ENCODE data around the gene VIL1. TPM values are rescaled to one million over a fixed set of nuclear protein-coding genes. Genes with fewer than 3 reads are reported as not detected.

Gene VIL1
- polyA plus RNA-seq, 3 donors = not detected

DNA sequence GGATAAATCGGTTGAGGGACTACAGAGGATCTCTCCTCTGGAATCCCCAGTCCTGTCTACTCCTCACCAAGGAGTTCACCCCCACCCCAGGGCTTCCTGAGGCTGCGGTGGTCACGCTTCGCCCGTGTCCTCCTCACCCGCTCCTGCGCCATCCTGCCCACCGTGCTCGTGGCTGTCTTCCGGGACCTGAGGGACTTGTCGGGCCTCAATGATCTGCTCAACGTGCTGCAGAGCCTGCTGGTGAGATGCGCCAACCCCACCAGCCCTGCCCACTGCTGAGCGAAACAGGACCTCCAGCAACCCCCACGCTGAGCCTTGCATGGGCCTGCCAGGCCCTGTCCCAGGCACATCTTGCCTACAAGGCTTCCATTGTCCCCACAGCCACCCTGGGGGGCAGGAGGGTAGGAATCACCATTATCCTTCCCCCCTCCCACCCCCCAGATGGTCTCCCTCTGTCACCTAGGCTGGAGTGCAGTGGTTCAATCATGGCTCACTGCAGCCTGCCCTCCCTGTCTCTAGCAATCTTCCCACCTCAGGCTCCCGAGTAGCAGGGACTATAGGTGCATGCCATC, 25.9 kb upstream of the VIL1 start:
- H3K36me3 ChIP-seq (replicated peaks in 1 of 2; ENCODE audit: control insufficient read depth in 1 of 2, insufficient read depth in 2 of 2, low read length in 2 of 2) = peaks cover 69 to 72% of the 10 kb centered on the region in 2 donors
- H3K4me1 ChIP-seq (ENCODE audit: control insufficient read depth in 1 of 2, insufficient read depth in 2 of 2, low read length in 2 of 2) = peaks cover 78 to 96% of the 10 kb centered on the region in 2 donors
- no peak for DNase-seq
- Mint-ChIP-seq H3K4me3 (peak overlapping the region in 1 of 2 donors; percentile 11), H3K36me3 (peaks cover 66 to 74% of the 10 kb centered on the region in 2 donors), H3K9me3 (peaks cover 0 to 4% (median 0%) of the 10 kb centered on the region in 7 donors), H3K27me3 (ENCODE audit: low read depth in 3 of 3) (peaks cover 0 to 7% (median 0%) of the 10 kb centered on the region in 3 donors), H3K27ac (peak overlapping the region; percentile 46 to 97 (median 87)), H3K4me1 (peaks cover 78% of the 10 kb centered on the region)
- peak overlapping the region in 1 of 3 experiments; percentile 42 for H3K4me3 ChIP-seq (replicated peaks in 1 of 3; ENCODE audit: low read depth in 2 of 3, low read length in 3 of 3)
- no peaks in the 10 kb centered on the region for H3K27me3 ChIP-seq (ENCODE audit: control insufficient read depth in 2 of 2, insufficient read depth in 2 of 2, low read length in 2 of 2)
- no peak overlapping the region for H2AFZ ChIP-seq (ENCODE audit: insufficient read depth, low read depth, low read length, poor library complexity, severe bottlenecking)
- no peaks in the 10 kb centered on the region for H3K9me3 ChIP-seq (replicated peaks in 1 of 2; ENCODE audit: control insufficient read depth in 1 of 2, insufficient read depth in 1 of 2, low read length in 2 of 2)
- 70% methylated on average over 13 of the region's 16 CpGs for WGBS (ENCODE audit: insufficient coverage)
- H3K79me2 ChIP-seq (ENCODE audit: insufficient read depth, low read length) = peaks cover 45% of the 10 kb centered on the region
- intact Hi-C loops (cut with micrococcal nuclease) = loop anchor here in 1 of 2 donors (10.0 kb wide), 1 partner anchor 172 kb away; the partner anchor contains the start of genes CNOT9 and USP37
- H3K27ac ChIP-seq (ENCODE audit: low read depth in 1 of 2, low read length in 2 of 2) = peak overlapping the region in 1 of 2 donors; percentile 65
- H4K20me1 ChIP-seq (ENCODE audit: insufficient read depth, low read length) = peaks cover 77% of the 10 kb centered on the region
- peak overlapping the region; percentile 45 for H3K4me2 ChIP-seq (replicated peaks; ENCODE audit: extremely low read depth, low read length, poor library complexity, severe bottlenecking)
- TF ChIP-seq, protein P1, sequence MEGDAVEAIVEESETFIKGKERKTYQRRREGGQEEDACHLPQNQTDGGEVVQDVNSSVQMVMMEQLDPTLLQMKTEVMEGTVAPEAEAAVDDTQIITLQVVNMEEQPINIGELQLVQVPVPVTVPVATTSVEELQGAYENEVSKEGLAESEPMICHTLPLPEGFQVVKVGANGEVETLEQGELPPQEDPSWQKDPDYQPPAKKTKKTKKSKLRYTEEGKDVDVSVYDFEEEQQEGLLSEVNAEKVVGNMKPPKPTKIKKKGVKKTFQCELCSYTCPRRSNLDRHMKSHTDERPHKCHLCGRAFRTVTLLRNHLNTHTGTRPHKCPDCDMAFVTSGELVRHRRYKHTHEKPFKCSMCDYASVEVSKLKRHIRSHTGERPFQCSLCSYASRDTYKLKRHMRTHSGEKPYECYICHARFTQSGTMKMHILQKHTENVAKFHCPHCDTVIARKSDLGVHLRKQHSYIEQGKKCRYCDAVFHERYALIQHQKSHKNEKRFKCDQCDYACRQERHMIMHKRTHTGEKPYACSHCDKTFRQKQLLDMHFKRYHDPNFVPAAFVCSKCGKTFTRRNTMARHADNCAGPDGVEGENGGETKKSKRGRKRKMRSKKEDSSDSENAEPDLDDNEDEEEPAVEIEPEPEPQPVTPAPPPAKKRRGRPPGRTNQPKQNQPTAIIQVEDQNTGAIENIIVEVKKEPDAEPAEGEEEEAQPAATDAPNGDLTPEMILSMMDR (IDR thresholded peaks at IDR 0.05) = no peak
- H3K9ac ChIP-seq (ENCODE audit: insufficient read depth, low read length, poor library complexity, severe bottlenecking) = no peak overlapping the region

DNA sequence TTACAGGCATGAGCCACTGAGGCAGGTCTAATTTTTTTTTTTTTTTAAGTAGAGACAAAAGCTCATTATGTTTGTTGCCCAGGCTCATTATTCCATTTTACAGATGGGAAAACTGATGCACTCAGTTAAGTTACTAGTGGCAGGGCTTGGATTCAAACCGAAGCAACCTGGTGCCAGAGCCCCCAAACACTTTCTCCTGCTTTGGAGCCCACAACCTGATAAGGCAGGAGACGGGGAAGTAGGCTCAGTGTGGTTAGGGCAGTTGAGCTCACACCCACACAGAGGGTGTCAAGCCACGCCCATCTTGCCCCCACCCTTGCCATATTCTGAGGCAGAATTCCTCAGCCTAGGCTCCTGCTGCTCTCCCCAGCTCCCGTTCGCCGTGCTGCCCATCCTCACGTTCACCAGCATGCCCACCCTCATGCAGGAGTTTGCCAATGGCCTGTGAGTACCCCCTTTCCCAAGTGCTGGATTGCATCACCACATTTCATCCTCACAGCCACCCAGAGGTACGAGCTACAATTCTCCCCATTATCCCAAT, 25.1 kb upstream of the VIL1 start:
- H3K27ac Mint-ChIP-seq = peak overlapping the region; percentile 86 to 97 (median 90)
- WGBS (ENCODE audit: insufficient coverage) = 23% methylated on average over 5 of the region's 8 CpGs
- H3K27me3 ChIP-seq (ENCODE audit: control insufficient read depth in 2 of 2, insufficient read depth in 2 of 2, low read length in 2 of 2) = no peaks in the 10 kb centered on the region
- H3K27ac ChIP-seq (ENCODE audit: low read depth in 1 of 2, low read length in 2 of 2) = peak overlapping the region; percentile 90 to 91
- H3K36me3 ChIP-seq (replicated peaks in 1 of 2; ENCODE audit: control insufficient read depth in 1 of 2, insufficient read depth in 2 of 2, low read length in 2 of 2) = peaks cover 61 to 64% of the 10 kb centered on the region in 2 donors
- peaks cover 59 to 65% of the 10 kb centered on the region in 2 donors for H3K36me3 Mint-ChIP-seq
- H3K9me3 Mint-ChIP-seq = peaks cover 0 to 5% (median 0%) of the 10 kb centered on the region in 7 donors
- peak overlapping the region in 1 of 3 experiments; percentile 92 for H3K4me3 ChIP-seq (replicated peaks in 1 of 3; ENCODE audit: low read depth in 2 of 3, low read length in 3 of 3)
- H2AFZ ChIP-seq (ENCODE audit: insufficient read depth, low read depth, low read length, poor library complexity, severe bottlenecking) = no peak overlapping the region
- H3K27me3 Mint-ChIP-seq (ENCODE audit: low read depth in 3 of 3) = peaks cover 0 to 7% (median 0%) of the 10 kb centered on the region in 3 donors
- H3K4me2 ChIP-seq (replicated peaks; ENCODE audit: extremely low read depth, low read length, poor library complexity, severe bottlenecking) = peak overlapping the region; percentile 96
- H3K9me3 ChIP-seq (replicated peaks in 1 of 2; ENCODE audit: control insufficient read depth in 1 of 2, insufficient read depth in 1 of 2, low read length in 2 of 2) = no peaks in the 10 kb centered on the region
- no peak for DNase-seq
- no peak overlapping the region for H3K9ac ChIP-seq (ENCODE audit: insufficient read depth, low read length, poor library complexity, severe bottlenecking)
- TF ChIP-seq, protein P1 (IDR thresholded peaks at IDR 0.05) = no peak
- peaks cover 76 to 96% of the 10 kb centered on the region in 2 donors for H3K4me1 ChIP-seq (ENCODE audit: control insufficient read depth in 1 of 2, insufficient read depth in 2 of 2, low read length in 2 of 2)
- peaks cover 69% of the 10 kb centered on the region for H4K20me1 ChIP-seq (ENCODE audit: insufficient read depth, low read length)
- H3K79me2 ChIP-seq (ENCODE audit: insufficient read depth, low read length) = peaks cover 53% of the 10 kb centered on the region
- H3K4me3 Mint-ChIP-seq = no peak overlapping the region
- intact Hi-C loops (cut with micrococcal nuclease) = loop anchor here in 1 of 2 donors (10.0 kb wide), 1 partner anchor 171 kb away; the partner anchor contains the start of genes CNOT9 and USP37
- peaks cover 73% of the 10 kb centered on the region for H3K4me1 Mint-ChIP-seq
